Tibial nerve (tissue), 4 donors: Measurements from ENCODE around the gene SOCS7. TPM values are rescaled to one million over a fixed set of nuclear protein-coding genes. Genes with fewer than 3 reads are reported as not detected.
A peak's percentile ranks its signal among the peaks of the same experiment; 100 is the strongest.
"Not testable (repeated sequence)": the region's sequence is repeated elsewhere in the genome, so short reads cannot be mapped to it uniquely, and the experiment has no call there.

Experiments used
- DNase-seq, 2 donors: peaks; one replicate each; pipeline ENCODE4 v3.0.0-alpha.2; 2019; ENCODE audit warnings: low spot score in 2 of 2
- H3K27ac ChIP-seq, 4 donors: fragments of 200-600 bp; sonication (generic) in 3 of 4; one replicate each; pipeline ENCODE4 v1.5.1; 2017 to 2019; ENCODE audit warnings: mild to moderate bottlenecking in 1 of 4
- H3K27me3 ChIP-seq, 2 donors: fragments of 200-600 bp; sonication (generic) in 1 of 2; one replicate each; pipeline versions ENCODE4 v1.5.1 to v1.6.0; 2017 to 2019
- H3K36me3 ChIP-seq, 3 donors: fragments of 200-600 bp; sonication (generic); one replicate each; pipeline ENCODE4 v1.5.1; 2018 to 2019
- H3K4me1 ChIP-seq, 4 donors: fragments of 200-600 bp; sonication (generic) in 3 of 4; one replicate each; pipeline ENCODE4 v1.5.1; 2017 to 2019
- H3K4me3 ChIP-seq, 4 donors: fragments of 200-600 bp; sonication (generic) in 3 of 4; one replicate each; pipeline ENCODE4 v1.5.1; 2017 to 2019; ENCODE audit warnings: mild to moderate bottlenecking in 1 of 4, moderate library complexity in 1 of 4
- H3K9me3 ChIP-seq, 4 donors: fragments of 200-600 bp; sonication (generic) in 3 of 4; one replicate each; pipeline ENCODE4 v1.5.1; 2017 to 2019
- EP300 ChIP-seq, 2 donors: sonication (generic); formaldehyde crosslinking; IDR thresholded peaks; one replicate each; pipeline ENCODE4 v1.6.1; 2017; ENCODE audit warnings: antibody characterized with exemption in 2 of 2, mild to moderate bottlenecking in 1 of 2
- POLR2A ChIP-seq, 2 donors: fragments of 450-650 bp; IDR thresholded peaks; one replicate each; pipeline ENCODE4 v1.6.1; 2017; ENCODE audit warnings: antibody characterized with exemption in 2 of 2, mild to moderate bottlenecking in 2 of 2, moderate library complexity in 2 of 2
- WGBS, 2 donors: methylation state at CpG; one replicate each; pipeline ENCODE4 v1.1.5; 2018; 5-methylcytosine and 5-hydroxymethylcytosine counted together
- total RNA-seq, 4 donors: library from RNA; depleted of rRNA; stranded (reverse); fragments of >200 nt; gene quantifications; one replicate each; pipeline ENCODE4 v1.1.0, GENCODE V29; 2016
- TF ChIP-seq, protein P1 (sequence below), 5 experiments: fragments of 200-600 bp in 3 of 5; fragments of 450-650 bp in 2 of 5; sonication (generic) in 3 of 5; IDR thresholded peaks; one replicate each; pipeline ENCODE4 v1.5.1; 2016 to 2019; ENCODE audit warnings: antibody characterized with exemption in 5 of 5, mild to moderate bottlenecking in 3 of 5, moderate library complexity in 2 of 5

Gene SOCS7
- total RNA-seq, 4 donors from 2014 or later, result 14.7 to 26.4 (median 17.8) TPM

DNA sequence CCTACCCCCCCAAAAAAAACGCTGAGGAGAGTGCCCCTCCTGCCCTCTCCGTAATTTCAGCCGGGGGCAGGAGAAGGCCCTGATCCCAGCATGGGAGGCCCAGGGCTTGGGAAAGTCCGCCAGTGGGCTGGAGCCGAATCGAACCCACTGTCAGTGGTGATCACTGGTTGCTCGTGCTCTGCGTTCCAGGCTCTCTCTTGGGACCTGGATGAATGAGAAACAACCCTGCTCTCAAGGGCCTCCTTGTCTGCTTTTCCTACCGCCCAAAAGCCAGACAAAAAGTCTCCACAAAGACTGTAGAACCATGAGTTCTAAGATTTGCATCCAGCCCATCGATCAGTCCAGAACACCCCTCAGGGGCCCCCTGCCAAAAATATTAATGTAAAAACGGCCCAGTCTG is 84.7 kb downstream of the SOCS7 start:
- TF ChIP-seq, protein P1, sequence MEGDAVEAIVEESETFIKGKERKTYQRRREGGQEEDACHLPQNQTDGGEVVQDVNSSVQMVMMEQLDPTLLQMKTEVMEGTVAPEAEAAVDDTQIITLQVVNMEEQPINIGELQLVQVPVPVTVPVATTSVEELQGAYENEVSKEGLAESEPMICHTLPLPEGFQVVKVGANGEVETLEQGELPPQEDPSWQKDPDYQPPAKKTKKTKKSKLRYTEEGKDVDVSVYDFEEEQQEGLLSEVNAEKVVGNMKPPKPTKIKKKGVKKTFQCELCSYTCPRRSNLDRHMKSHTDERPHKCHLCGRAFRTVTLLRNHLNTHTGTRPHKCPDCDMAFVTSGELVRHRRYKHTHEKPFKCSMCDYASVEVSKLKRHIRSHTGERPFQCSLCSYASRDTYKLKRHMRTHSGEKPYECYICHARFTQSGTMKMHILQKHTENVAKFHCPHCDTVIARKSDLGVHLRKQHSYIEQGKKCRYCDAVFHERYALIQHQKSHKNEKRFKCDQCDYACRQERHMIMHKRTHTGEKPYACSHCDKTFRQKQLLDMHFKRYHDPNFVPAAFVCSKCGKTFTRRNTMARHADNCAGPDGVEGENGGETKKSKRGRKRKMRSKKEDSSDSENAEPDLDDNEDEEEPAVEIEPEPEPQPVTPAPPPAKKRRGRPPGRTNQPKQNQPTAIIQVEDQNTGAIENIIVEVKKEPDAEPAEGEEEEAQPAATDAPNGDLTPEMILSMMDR (IDR thresholded peaks at IDR 0.05), result no peak
- TF ChIP-seq POLR2A (IDR thresholded peaks at IDR 0.05) (no peak), EP300 (IDR thresholded peaks at IDR 0.05) (no peak)
- Histone ChIP-seq H3K9me3 (no peaks in the 10 kb centered on the region), H3K27me3 (no peaks in the 10 kb centered on the region), H3K36me3 (no peaks in the 10 kb centered on the region), H3K4me1 (peaks cover 0 to 81% (median 35%) of the 10 kb centered on the region in 4 donors), H3K4me3 (no peak overlapping the region), H3K27ac (peak overlapping the region in 3 of 4 donors; percentile 67 to 99 (median 81))
- no peak for DNase-seq
- WGBS, 2 donors, result 33 to 43% methylated on average over 11 of the region's 11 CpGs

DNA sequence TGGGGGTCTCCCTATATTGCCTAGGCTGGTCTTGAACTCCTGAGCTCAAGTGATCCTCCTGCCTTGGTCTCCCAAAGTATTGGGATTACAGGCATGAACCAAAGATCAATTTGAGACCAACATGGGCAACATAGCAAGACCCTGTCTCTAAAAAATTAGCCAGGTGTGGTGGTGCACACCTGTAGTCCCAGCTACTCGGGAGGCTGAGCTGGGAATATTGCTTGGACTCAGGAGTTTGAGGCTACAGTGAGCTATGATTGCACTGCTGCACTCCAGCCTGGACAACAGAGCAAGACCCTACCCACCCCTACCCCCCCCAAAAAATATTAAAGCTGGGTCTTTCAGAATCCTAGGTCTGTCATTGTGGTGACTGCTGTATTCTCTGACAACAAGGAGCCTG is 85.7 kb downstream of the SOCS7 start:
- H3K36me3 ChIP-seq, H3K9me3 ChIP-seq, H3K27me3 ChIP-seq, DNase-seq, H3K4me3 ChIP-seq: not testable (repeated sequence)
- Histone ChIP-seq H3K4me1 (peaks cover 0 to 81% (median 36%) of the 10 kb centered on the region in 4 donors), H3K27ac (peak overlapping the region in 1 of 4 donors; percentile 99)
- WGBS, 2 donors, result 100% methylated on average over 1 of the region's 1 CpG

- WGBS, 2 donors, result 72 to 84% methylated on average over 5 of the region's 5 CpGs
- Histone ChIP-seq H3K4me1 (peaks cover 0 to 81% (median 41%) of the 10 kb centered on the region in 4 donors), H3K9me3 (no peaks in the 10 kb centered on the region), H3K4me3 (no peak overlapping the region), H3K27me3 (no peaks in the 10 kb centered on the region), H3K27ac (no peak overlapping the region), H3K36me3 (no peaks in the 10 kb centered on the region)
- TF ChIP-seq EP300 (IDR thresholded peaks at IDR 0.05), result no peak
- TF ChIP-seq, protein P1 (IDR thresholded peaks at IDR 0.05), result no peak
- no peak for TF ChIP-seq POLR2A (IDR thresholded peaks at IDR 0.05)
- no peak for DNase-seq
These were observed 87.8 kb downstream of the SOCS7 start for GRCh38 chr17:38439436-38439835.

- TF ChIP-seq EP300 (IDR thresholded peaks at IDR 0.05) (no peak), POLR2A (IDR thresholded peaks at IDR 0.05) (no peak)
- TF ChIP-seq, protein P1 (IDR thresholded peaks at IDR 0.05), result no peak
- H3K27ac ChIP-seq, result peak overlapping the region in 2 of 4 donors; percentile 50 to 71
- no peak overlapping the region for H3K4me3 ChIP-seq
- no peaks in the 10 kb centered on the region for H3K36me3 ChIP-seq
- H3K4me1 ChIP-seq, result peaks cover 0 to 73% (median 29%) of the 10 kb centered on the region in 4 donors
- no peak for DNase-seq
- H3K9me3 ChIP-seq, result no peaks in the 10 kb centered on the region
- WGBS, 2 donors, result 66 to 68% methylated on average over 15 to 16 of the region's 16 CpGs
- no peaks in the 10 kb centered on the region for H3K27me3 ChIP-seq
These were observed 89.2 kb downstream of the SOCS7 start for GRCh38 chr17:38440614-38441397.

DNA sequence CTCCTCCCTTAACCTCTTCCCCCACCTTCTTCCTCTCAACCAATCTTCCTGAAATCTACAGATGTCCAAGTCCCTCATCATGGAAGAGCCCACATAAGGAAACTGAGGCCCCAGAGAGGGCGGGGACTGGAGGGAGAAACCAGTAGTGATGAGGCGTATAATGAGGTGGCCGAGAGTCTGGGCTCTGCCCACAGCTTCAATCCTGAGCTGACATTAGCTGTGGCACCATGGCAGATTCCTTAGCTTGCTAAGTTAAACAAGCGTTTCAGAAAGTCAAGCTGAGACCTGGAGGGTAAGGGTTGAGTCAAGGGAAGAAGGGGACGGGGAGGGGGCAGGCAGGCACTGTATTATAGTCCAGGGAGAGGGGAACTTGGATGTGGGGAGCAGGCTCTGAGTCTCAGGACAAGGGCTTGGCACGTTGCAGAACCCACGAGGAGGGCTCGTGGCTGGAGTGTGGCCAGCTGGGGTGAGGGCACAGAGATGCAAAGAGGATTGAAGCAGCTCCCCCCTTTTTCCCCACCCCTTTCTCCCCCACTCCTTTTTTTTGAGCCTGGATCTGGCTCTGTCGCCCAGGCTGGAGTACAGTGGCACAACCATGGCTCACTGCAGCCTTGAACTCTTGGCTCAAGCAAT is 89.9 kb downstream of the SOCS7 start:
- 50 to 58% methylated on average over 9 of the region's 9 CpGs for WGBS, 2 donors
- H3K4me1 ChIP-seq, result peaks cover 0 to 65% (median 23%) of the 10 kb centered on the region in 4 donors
- no peaks in the 10 kb centered on the region for H3K36me3 ChIP-seq
- TF ChIP-seq POLR2A (IDR thresholded peaks at IDR 0.05), result no peak
- TF ChIP-seq EP300 (IDR thresholded peaks at IDR 0.05), result no peak
- TF ChIP-seq, protein P1 (IDR thresholded peaks at IDR 0.05), result no peak
- no peak for DNase-seq
- H3K27ac ChIP-seq, result peak overlapping the region in 2 of 4 donors; percentile 50 to 71
- no peak overlapping the region for H3K4me3 ChIP-seq
- no peaks in the 10 kb centered on the region for H3K9me3 ChIP-seq
- H3K27me3 ChIP-seq, result no peaks in the 10 kb centered on the region
